Vagina (tissue), 2 donors: ENCODE measurements around the gene PLEKHH3.

ENCODE experiments used
- POLR2A ChIP-seq, 2 donors: fragments of 450-650 bp; IDR thresholded peaks; one replicate each; pipeline ENCODE4 v1.6.1; 2017; ENCODE audit warnings: antibody characterized with exemption in 2 of 2, mild to moderate bottlenecking in 2 of 2, moderate library complexity in 2 of 2
- TF ChIP-seq, protein P1 (sequence below), 3 experiments: fragments of 450-650 bp in 2 of 3; fragments of 200-600 bp in 1 of 3; sonication (generic) in 1 of 3; IDR thresholded peaks; one replicate each; pipeline ENCODE4 v1.5.1; 2017 to 2019; ENCODE audit warnings: antibody characterized with exemption in 3 of 3, mild to moderate bottlenecking in 2 of 3, moderate library complexity in 2 of 3

DNA sequence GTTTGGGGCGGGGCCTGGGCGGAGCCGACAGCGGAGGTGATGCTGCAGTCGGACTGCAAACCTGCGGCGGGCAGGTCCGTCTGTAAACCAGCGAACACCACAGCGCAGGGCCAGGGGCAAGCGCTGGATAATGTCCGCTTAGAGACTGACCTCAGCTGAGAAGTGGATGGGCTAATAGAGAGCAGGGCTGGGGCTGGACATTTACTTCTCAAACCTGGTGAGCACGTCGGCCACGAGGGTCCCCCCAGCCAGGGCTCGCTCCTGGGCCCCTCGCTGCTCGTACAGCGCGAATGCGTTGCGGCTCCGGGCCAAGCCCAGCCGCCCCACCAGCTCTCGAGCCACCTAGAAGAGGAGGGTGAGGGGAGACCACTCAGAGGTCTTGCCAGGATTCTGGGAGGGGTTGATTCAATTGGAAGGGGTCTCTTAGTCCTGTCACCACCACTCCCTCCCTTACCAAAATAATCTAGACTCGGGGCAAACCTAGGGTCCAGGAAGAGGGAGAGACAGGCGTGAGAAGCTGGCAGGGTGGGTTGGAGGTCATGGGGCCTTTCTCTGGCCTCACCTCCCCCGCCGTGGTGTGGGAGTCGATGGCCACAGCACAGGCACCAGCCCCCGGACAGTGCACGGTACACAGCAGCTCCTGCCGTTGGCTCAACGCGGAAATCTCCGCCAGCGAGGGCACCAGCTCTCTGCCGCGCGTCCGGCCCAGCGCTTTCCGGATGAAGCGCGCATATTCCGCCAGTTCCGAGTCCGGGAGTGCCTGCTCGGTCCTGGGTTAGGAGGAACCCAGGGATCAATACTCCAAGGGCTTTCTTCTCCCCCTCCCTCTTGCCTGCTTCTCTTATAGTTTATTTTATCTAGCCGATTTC is 5.8 kb downstream of the PLEKHH3 start:
- TF ChIP-seq POLR2A (IDR thresholded peaks at IDR 0.05) = no peak
- TF ChIP-seq, protein P1, sequence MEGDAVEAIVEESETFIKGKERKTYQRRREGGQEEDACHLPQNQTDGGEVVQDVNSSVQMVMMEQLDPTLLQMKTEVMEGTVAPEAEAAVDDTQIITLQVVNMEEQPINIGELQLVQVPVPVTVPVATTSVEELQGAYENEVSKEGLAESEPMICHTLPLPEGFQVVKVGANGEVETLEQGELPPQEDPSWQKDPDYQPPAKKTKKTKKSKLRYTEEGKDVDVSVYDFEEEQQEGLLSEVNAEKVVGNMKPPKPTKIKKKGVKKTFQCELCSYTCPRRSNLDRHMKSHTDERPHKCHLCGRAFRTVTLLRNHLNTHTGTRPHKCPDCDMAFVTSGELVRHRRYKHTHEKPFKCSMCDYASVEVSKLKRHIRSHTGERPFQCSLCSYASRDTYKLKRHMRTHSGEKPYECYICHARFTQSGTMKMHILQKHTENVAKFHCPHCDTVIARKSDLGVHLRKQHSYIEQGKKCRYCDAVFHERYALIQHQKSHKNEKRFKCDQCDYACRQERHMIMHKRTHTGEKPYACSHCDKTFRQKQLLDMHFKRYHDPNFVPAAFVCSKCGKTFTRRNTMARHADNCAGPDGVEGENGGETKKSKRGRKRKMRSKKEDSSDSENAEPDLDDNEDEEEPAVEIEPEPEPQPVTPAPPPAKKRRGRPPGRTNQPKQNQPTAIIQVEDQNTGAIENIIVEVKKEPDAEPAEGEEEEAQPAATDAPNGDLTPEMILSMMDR (IDR thresholded peaks at IDR 0.05) = no peak
